OCI-LY7 (cell line): ENCODE measurements around the gene PIK3CG. TPM values are rescaled to one million over a fixed set of nuclear protein-coding genes. Genes with fewer than 3 reads are reported as not detected.

ENCODE experiments used
- total RNA-seq, 2 experiments: library from RNA; depleted of rRNA in 1 of 2; stranded (reverse); fragments of >200 nt in 1 of 2; shearing (Covaris generic) in 1 of 2; gene quantifications; 2 replicates each; pipeline ENCODE4 v1.2.3, GENCODE V29; 2014 to 2022

Gene PIK3CG
- total RNA-seq, 2 experiments from 2014 or later = 22.8 to 47.2 TPM

Other genes with a start within 250 kb of the PIK3CG start
- gene CCDC71L, start 204.1 kb upstream of the PIK3CG start, total RNA-seq (2014; rRNA removed; shearing (Covaris generic)) = 20.5 and 20.6 TPM in 2 replicates
- gene CCDC71L, start 204.1 kb upstream of the PIK3CG start, total RNA-seq (2022) = 18.5 and 20.6 TPM in 2 replicates
- 69.0 and 91.1 TPM in 2 replicates for gene PRKAR2B, start 179.4 kb downstream of the PIK3CG start, total RNA-seq (2014; rRNA removed; shearing (Covaris generic))
- gene PRKAR2B, start 179.4 kb downstream of the PIK3CG start, total RNA-seq (2022) = 210 and 290 TPM in 2 replicates